IMR-90 (cell line): ENCODE data around the gene IFT81. TPM values are rescaled to one million over a fixed set of nuclear protein-coding genes. Genes with fewer than 3 reads are reported as not detected.

Source experiments
- ATAC-seq: fragments of 200-7000 bp; cut with Tn5 transposase; 2 replicates; pipeline ENCODE4 v1.9.1; 2020; ENCODE audit warnings: low read depth, mild to moderate bottlenecking, moderate library complexity
- BruUV-seq: library from RNA; stranded (reverse); fragments of 400-500 nt; replicated peaks from 2 replicates; lab custom pipeline; 2021; lab: Mats Ljungman, UMichigan
- CTCF ChIA-PET: fragments of 300-600 bp; formaldehyde crosslinking; extraction: SDS; loops from one replicate; lab custom pipeline; 2021; ENCODE audit warnings: antibody characterized with exemption; lab: Yijun Ruan, JAX
- POLR2A ChIA-PET: fragments of 300-600 bp; sonication (Branson Sonifier 250); formaldehyde crosslinking; loops from one replicate; lab custom pipeline; 2022; ENCODE audit warnings: antibody characterized with exemption; ENCODE audit not compliant: unreplicated experiment; lab: Charles Lee
- DNase-seq: peaks from one replicate; pipeline ENCODE4 v3.0.0; 2013
- H2AFZ ChIP-seq: replicated peaks from 2 replicates; pipeline ENCODE3; 2013; ENCODE audit warnings: low read length, mild to moderate bottlenecking; ENCODE audit not compliant: poor library complexity
- H2AK5ac ChIP-seq: 2 replicates; pipeline ENCODE4 v1.6.1; 2013; ENCODE audit warnings: low read depth, low read length, inconsistent platforms
- H2AK9ac ChIP-seq: replicated peaks from 2 replicates; pipeline ENCODE3; 2013; ENCODE audit warnings: mild to moderate bottlenecking, low read depth, low read length, moderate library complexity; ENCODE audit not compliant: poor library complexity
- H2BK120ac ChIP-seq: 2 replicates; pipeline ENCODE4 v1.6.1; 2013; ENCODE audit warnings: low read depth, low read length, inconsistent platforms
- H2BK15ac ChIP-seq: 3 replicates; pipeline ENCODE4 v1.6.1; 2013; ENCODE audit warnings: low read depth, low read length, inconsistent platforms
- H2BK20ac ChIP-seq: 2 replicates; pipeline ENCODE4 v1.6.1; 2013; ENCODE audit warnings: low read depth, mild to moderate bottlenecking, inconsistent platforms, low read length, moderate library complexity
- H2BK5ac ChIP-seq: 2 replicates; pipeline ENCODE4 v1.6.1; 2013; ENCODE audit warnings: mild to moderate bottlenecking, low read depth, low read length, inconsistent platforms; ENCODE audit not compliant: poor library complexity, severe bottlenecking
- H3K14ac ChIP-seq: replicated peaks from 2 replicates; pipeline ENCODE4 v1.6.1; 2013; ENCODE audit warnings: low read depth, low read length, inconsistent platforms
- H3K18ac ChIP-seq: 2 replicates; pipeline ENCODE4 v1.6.1; 2013; ENCODE audit warnings: low read depth, low read length, control low read depth
- H3K23ac ChIP-seq: 2 replicates; pipeline ENCODE4 v1.6.1; 2013; ENCODE audit warnings: low read depth, low read length, inconsistent platforms
- H3K27ac ChIP-seq: 2 replicates; pipeline ENCODE4 v1.5.1; 2013; ENCODE audit warnings: mild to moderate bottlenecking, control low read depth, low read length; ENCODE audit not compliant: insufficient read depth
- H3K27me3 ChIP-seq: 2 replicates; pipeline ENCODE4 v1.6.1; 2013; ENCODE audit warnings: low read length; ENCODE audit not compliant: control insufficient read depth, insufficient read depth
- H3K36me3 ChIP-seq: 2 replicates; pipeline ENCODE4 v1.6.1; 2013; ENCODE audit warnings: low read length, mixed read lengths; ENCODE audit not compliant: control insufficient read depth, insufficient read depth
- H3K4ac ChIP-seq: 2 replicates; pipeline ENCODE4 v1.6.1; 2013; ENCODE audit warnings: low read depth, low read length, inconsistent platforms
- H3K4me1 ChIP-seq: 2 replicates; pipeline ENCODE4 v1.6.1; 2013; ENCODE audit warnings: low read length, mixed read lengths; ENCODE audit not compliant: control insufficient read depth, insufficient read depth
- H3K4me2 ChIP-seq: 2 replicates; pipeline ENCODE4 v1.6.1; 2013; ENCODE audit warnings: low read depth, mild to moderate bottlenecking, control low read depth, low read length, moderate library complexity
- H3K4me3 ChIP-seq: 2 replicates; pipeline ENCODE4 v1.5.1; 2013; ENCODE audit warnings: low read depth, mild to moderate bottlenecking, control low read depth, low read length, moderate library complexity; ENCODE audit not compliant: insufficient read depth
- H3K56ac ChIP-seq: 2 replicates; pipeline ENCODE4 v1.6.1; 2013; ENCODE audit warnings: low read length, inconsistent platforms; ENCODE audit not compliant: insufficient read depth; ENCODE audit errors: extremely low read depth
- H3K79me1 ChIP-seq, 2 experiments: 2 replicates each; pipeline ENCODE4 v1.6.1; 2013; ENCODE audit warnings: low read length in 2 of 2, inconsistent platforms in 1 of 2, low read depth in 1 of 2
- H3K9ac ChIP-seq: 2 replicates; pipeline ENCODE4 v1.6.1; 2013; ENCODE audit warnings: low read depth, low read length, control low read depth
- H3K9me1 ChIP-seq: 2 replicates; pipeline ENCODE4 v1.6.1; 2013; ENCODE audit warnings: low read length, inconsistent platforms; ENCODE audit not compliant: insufficient read depth
- H3K9me3 ChIP-seq: 2 replicates; pipeline ENCODE4 v1.6.1; 2013; ENCODE audit warnings: low read length; ENCODE audit not compliant: control insufficient read depth, insufficient read depth
- H4K20me1 ChIP-seq: 2 replicates; pipeline ENCODE4 v1.6.1; 2013; ENCODE audit warnings: low read length, inconsistent platforms; ENCODE audit not compliant: insufficient read depth
- H4K5ac ChIP-seq: 2 replicates; pipeline ENCODE4 v1.6.1; 2013; ENCODE audit warnings: mild to moderate bottlenecking, low read depth, low read length, control low read depth
- H4K8ac ChIP-seq, 2 experiments: 2 replicates each; pipeline ENCODE4 v1.6.1; 2013; ENCODE audit warnings: low read depth in 2 of 2, low read length in 2 of 2, control low read depth in 1 of 2, inconsistent platforms in 1 of 2
- H4K91ac ChIP-seq: 2 replicates; pipeline ENCODE4 v1.6.1; 2013; ENCODE audit warnings: low read depth, low read length, inconsistent platforms; ENCODE audit not compliant: insufficient read depth
- BHLHE40 ChIP-seq: fragments of 150-350 bp; IDR thresholded peaks from 2 replicates; pipeline ENCODE4 v1.6.1; 2016; ENCODE audit warnings: mild to moderate bottlenecking, low read depth, low read length
- CEBPB ChIP-seq: IDR thresholded peaks from 2 replicates; pipeline ENCODE4 v1.6.1; 2012; ENCODE audit warnings: low read depth, low read length, improper control_type of control experiment
- CHD1 ChIP-seq: IDR thresholded peaks from 2 replicates; pipeline ENCODE4 v1.6.1; 2012; ENCODE audit warnings: low read depth, low read length, improper control_type of control experiment
- MAFK ChIP-seq: IDR thresholded peaks from 2 replicates; pipeline ENCODE4 v1.6.1; 2012; ENCODE audit warnings: low read depth, low read length, improper control_type of control experiment
- MAZ ChIP-seq: IDR thresholded peaks from 2 replicates; pipeline ENCODE4 v1.6.1; 2012; ENCODE audit warnings: low read depth, mild to moderate bottlenecking, low read length, improper control_type of control experiment, moderate library complexity, borderline replicate concordance
- POLR2A ChIP-seq: IDR thresholded peaks from 2 replicates; pipeline ENCODE4 v1.6.1; 2012; ENCODE audit warnings: mild to moderate bottlenecking, low read depth, low read length
- SMC3 ChIP-seq: fragments of 150-350 bp; IDR thresholded peaks from 2 replicates; pipeline ENCODE4 v1.6.1; 2016; ENCODE audit warnings: low read depth, mild to moderate bottlenecking, antibody characterized with exemption, low read length, moderate library complexity
- WGBS, 2 experiments: methylation state at CpG; one replicate each; pipeline versions ENCODE4 v1.1.5 to v1.1.7; 2013; ENCODE audit warnings: missing lambda C conversion rate in 2 of 2; ENCODE audit not compliant: insufficient read length in 1 of 2; ENCODE audit errors: extremely low coverage in 2 of 2; 5-methylcytosine and 5-hydroxymethylcytosine counted together
- dilution Hi-C: fragments of 300-500 bp; cut with HindIII; formaldehyde crosslinking; loops from one replicate; pipeline ENCODE4 v1.14.3; 2018; ENCODE audit warnings: low sequenced_read_pairs; ENCODE audit not compliant: unreplicated experiment
- in situ Hi-C: fragments of 300-500 bp; cut with MboI; formaldehyde crosslinking; loops from 3 replicates; pipeline ENCODE4 v1.14.3; 2019; ENCODE audit warnings: low sequenced_read_pairs, inconsistent platforms, mixed read lengths
- intact Hi-C: fragments of 100-400 bp; cut with micrococcal nuclease; formaldehyde crosslinking; loops from 2 replicates; pipeline ENCODE4 v1.10.0; 2022
- polyA plus RNA-seq, 3 experiments: library from polyadenylated mRNA; depleted of rRNA; stranded (reverse); fragments of >200 nt; gene quantifications; 2 replicates each; pipeline ENCODE4 v1.2.3, GENCODE V29; 2012; ENCODE audit warnings: low replicate concordance in 1 of 3
- total RNA-seq: library from RNA; depleted of rRNA; stranded (reverse); fragments of >200 nt; gene quantifications from 2 replicates; pipeline ENCODE4 v1.2.3, GENCODE V29; 2012

IFT81 gene
- total and polyA plus RNA-seq, 2 of the 4 experiments (the other 2 are of a cell fraction) = 6.1 to 8.1 TPM

GRCh38 chr12:110137786-110138185 is 13.6 kb downstream of the IFT81 start:
- H3K27me3 ChIP-seq = no peaks in the 10 kb centered on the region
- peaks cover 3% of the 10 kb centered on the region; the same call in 1 of the 2 replicates for H3K4me1 ChIP-seq
- H3K56ac ChIP-seq = no peak overlapping the region
- no peak overlapping the region for H3K14ac ChIP-seq
- dilution Hi-C loops (no loop called here), intact Hi-C loops (loop anchor here (5.0 kb wide), 1 partner anchor 40 kb away; no protein-coding TSS in a partner anchor), in situ Hi-C loops (no loop called here)
- H2AFZ ChIP-seq = no peak overlapping the region
- BruUV-seq = no TSS peak
- TF ChIP-seq CEBPB (no peak), MAZ (no peak), POLR2A (no peak), BHLHE40 (no peak), SMC3 (no peak), MAFK (no peak), CHD1 (no peak)
- WGBS, 2 experiments = no CpG with 5 or more reads among the region's 3 CpGs
- H4K5ac ChIP-seq = no peak overlapping the region
- peaks cover 0 to 3% of the 10 kb centered on the region in 2 experiments; a peak in 3 of 4 replicates for H3K79me1 ChIP-seq
- no peak overlapping the region for H4K8ac ChIP-seq
- no peak overlapping the region for H2BK15ac ChIP-seq
- no peak overlapping the region for H2AK9ac ChIP-seq
- no peak overlapping the region for H3K18ac ChIP-seq
- peaks cover 3% of the 10 kb centered on the region for H3K9me1 ChIP-seq
- no peak overlapping the region for H3K9ac ChIP-seq
- H3K9me3 ChIP-seq = no peaks in the 10 kb centered on the region
- peaks cover 20% of the 10 kb centered on the region for H3K36me3 ChIP-seq
- ChIA-PET CTCF (interaction anchor here (0.6 kb wide), 1 partner anchor 9 kb away, joined by 4 read pairs; no protein-coding TSS in a partner anchor), POLR2A (no interaction called here)
- H3K4me3 ChIP-seq = no peak overlapping the region
- no peak overlapping the region for H2BK20ac ChIP-seq
- H3K27ac ChIP-seq = no peak overlapping the region
- H4K20me1 ChIP-seq = no peaks in the 10 kb centered on the region
- H3K4me2 ChIP-seq = no peak overlapping the region
- H3K23ac ChIP-seq = no peak overlapping the region
- H2AK5ac ChIP-seq = no peak overlapping the region
- H3K4ac ChIP-seq = no peak overlapping the region
- no peak for DNase-seq
- no peak overlapping the region for H2BK5ac ChIP-seq
- no peak overlapping the region for H4K91ac ChIP-seq
- H2BK120ac ChIP-seq = no peak overlapping the region
- no peak for ATAC-seq
